Middle frontal gyrus (tissue), 1 donor: ENCODE results near the gene DUSP6.

Source experiments
- DNase-seq: peaks from one replicate; pipeline ENCODE4 v3.0.0-alpha.2; 2015; ENCODE audit warnings: low spot score; ENCODE audit errors: extremely low spot score

Gene DUSP6

DNA sequence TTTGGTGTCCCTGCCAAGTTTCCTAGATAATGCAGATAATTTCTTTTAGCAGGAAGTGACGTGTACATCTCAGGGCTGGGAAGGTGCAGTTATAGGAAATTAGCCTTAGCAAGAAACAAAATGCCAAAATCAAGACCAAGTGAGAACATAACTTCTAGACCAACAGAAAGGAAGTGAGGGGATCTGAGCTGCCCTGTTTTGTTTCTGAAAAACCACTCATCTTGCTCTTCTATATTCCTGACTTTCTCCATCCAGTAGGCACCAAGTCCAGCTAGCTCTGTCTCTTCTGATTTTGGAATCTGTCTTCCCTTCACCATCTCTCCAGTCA is 23.9 kb upstream of the DUSP6 start:
- DNase-seq, result no peak

GRCh38 chr12:89373763-89374572 is 21.7 kb upstream of the DUSP6 start:
- no peak for DNase-seq

- DNase-seq, result no peak
These were observed 20.5 kb upstream of the DUSP6 start for GRCh38 chr12:89372584-89373370.

- no peak for DNase-seq
These were observed 18.5 kb upstream of the DUSP6 start for GRCh38 chr12:89370850-89371249.

- no peak for DNase-seq
These were observed 18.1 kb upstream of the DUSP6 start for GRCh38 chr12:89370421-89370831.

DNA sequence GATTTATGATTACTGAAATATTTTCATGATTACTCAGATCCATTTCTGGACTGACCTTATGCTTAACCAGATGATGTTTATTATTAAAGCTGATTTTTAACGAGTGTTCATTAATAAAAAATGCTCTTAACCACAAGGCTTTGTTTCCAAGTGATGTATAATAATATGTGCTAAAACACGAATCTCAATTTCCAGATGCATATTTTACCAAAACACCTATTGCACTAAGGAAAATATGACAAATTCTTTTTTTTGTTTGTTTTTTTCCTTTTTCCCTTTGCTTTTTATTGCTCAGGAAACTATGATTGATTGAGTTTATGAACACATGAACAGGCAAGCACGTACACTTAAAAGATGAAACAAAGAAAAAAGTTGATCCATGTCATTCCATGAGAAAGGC is 16.9 kb upstream of the DUSP6 start:
- DNase-seq, result no peak

GRCh38 chr12:89368391-89368790 is 16.1 kb upstream of the DUSP6 start:
- DNase-seq, result no peak

DNA sequence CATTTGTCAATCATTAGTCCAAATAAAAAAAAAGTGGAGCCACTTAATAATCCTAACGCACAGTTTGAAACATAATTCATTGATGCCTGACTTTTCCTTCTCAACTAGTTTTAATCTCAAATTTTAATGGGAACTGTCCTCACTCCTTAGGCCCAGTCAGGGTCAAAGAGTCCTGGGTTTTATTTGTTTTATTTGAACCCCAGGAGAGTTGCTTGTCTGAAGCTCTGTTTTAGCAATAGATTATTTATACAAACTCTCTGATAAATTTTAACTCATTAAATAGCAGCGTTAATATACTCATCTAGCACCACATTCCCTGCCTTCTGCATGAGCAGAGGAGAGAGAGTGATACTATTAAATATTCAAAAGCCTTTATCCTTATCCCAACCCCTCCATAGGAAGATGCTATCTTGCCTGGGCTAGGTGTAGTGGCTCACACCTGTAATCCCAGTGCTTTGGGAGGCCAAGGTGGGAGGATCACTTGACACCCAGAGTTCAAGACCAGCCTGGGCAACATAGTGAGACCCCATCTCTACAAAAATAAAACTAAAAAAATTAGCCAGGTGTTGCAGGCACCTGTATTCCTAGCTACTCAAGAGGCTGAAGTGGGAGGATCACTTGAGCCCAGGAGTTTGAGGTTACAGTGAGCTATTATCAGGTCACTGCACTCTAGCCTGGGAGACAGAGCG is 14.5 kb upstream of the DUSP6 start:
- no peak for DNase-seq

DNA sequence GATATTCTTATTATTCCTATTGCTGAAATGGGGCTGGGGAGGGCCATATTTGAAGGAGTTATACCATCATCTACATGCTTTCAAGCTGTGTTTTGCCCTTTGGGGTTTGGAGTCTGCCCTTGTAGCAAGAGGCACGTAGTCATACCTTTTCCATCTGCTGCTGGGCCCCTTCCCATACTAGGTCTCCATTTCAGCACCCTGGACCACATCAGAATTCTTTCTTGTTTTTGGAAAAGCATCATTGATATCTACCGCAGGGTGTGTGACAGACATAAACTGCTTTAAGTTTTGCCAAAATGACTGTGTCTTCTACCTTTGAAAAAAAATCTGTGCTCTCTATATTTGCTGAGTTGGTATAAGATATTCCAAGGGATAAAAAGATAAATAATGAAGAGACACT is 12.3 kb upstream of the DUSP6 start:
- DNase-seq, result no peak

DNA sequence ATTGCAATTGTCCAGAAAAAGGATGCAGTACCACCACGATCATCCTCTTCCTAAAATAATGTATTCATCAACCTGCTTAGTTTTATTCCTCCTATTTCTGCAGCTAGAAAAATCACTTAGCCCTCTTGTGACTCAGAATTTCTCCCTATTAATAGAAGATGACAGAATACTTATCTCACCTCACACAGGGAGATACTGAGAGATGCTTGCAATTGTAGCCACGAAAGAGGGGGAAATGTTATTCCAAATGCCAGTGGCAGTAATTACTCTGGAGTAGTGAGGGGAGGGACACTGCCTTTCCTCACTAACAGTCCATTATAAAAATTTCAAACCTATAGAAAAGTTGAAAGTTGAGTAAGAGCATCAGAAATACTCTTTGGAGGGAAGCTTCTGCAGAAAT is 11.8 kb upstream of the DUSP6 start:
- DNase-seq, result no peak

GRCh38 chr12:89363582-89363981 is 11.3 kb upstream of the DUSP6 start:
- DNase-seq, result no peak

DNA sequence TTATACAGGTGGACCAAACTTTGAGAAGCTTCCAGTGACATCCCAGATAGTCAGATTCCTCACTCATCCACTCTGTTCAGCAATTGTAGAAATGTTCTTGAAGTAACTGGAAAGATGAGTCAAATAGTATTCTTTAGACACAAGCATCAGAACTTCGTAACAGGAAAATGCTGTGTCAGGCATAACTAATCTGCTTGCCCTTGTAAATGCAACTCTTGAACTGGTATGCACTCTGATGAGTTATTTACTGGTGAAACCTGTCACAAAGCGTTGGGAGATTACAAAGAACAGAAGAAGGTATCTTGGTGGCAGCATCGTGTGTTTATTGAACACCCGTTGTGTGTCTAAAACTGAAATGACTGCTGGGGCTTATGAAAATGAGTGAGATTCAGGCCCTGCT is 10.8 kb upstream of the DUSP6 start:
- DNase-seq, result no peak

- DNase-seq, result no peak
These were observed 7.3 kb upstream of the DUSP6 start for GRCh38 chr12:89359615-89360014.

DNA sequence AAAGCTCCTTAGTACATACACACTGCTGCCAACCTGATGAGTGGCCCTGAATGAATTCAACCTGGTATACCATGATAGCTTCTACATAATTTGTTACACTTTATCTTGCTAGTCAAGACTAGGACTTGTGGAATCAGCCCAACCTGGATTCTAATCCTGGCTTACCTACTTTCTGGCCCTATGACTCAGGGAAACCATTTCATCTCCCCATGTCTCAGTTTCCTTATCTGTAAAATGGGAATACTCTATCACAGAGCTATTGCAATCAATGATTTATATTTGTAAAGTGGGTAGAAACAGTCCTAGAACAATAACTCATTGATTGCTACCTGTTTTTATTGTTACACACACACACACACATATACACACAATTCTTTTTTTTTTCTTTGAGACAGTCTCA is 6.5 kb upstream of the DUSP6 start:
- no peak for DNase-seq

- no peak for DNase-seq
These were observed 5.0 kb upstream of the DUSP6 start for GRCh38 chr12:89357297-89357730.

GRCh38 chr12:89356069-89356665 is 3.9 kb upstream of the DUSP6 start:
- no peak for DNase-seq

- no peak for DNase-seq
These were observed 3.2 kb upstream of the DUSP6 start for GRCh38 chr12:89355243-89356068.

DNA sequence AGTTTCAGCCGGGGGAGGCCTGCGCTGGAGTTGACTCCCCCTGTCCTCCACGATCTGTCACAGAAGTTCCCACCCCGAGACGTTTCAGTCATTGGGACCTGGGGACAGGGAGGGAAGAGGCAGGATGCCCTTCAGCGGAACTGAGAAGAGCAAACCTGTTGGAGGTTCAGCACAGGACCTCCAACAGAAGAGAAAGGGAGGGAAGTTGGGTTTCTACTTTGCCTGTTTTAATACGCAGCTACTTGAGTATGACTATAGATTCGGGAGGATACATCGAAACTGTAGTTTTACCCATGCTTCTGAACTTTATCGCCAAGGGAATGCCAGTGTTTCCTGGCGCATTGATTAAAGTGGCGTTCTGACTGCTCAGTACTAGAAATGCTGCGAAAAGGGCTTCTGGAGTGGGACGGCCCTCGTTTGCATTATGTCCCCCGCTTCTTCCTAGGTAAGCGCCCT is 2.3 kb upstream of the DUSP6 start:
- no peak for DNase-seq

- no peak for DNase-seq
These were observed 1.7 kb upstream of the DUSP6 start for GRCh38 chr12:89353823-89354611.

DNA sequence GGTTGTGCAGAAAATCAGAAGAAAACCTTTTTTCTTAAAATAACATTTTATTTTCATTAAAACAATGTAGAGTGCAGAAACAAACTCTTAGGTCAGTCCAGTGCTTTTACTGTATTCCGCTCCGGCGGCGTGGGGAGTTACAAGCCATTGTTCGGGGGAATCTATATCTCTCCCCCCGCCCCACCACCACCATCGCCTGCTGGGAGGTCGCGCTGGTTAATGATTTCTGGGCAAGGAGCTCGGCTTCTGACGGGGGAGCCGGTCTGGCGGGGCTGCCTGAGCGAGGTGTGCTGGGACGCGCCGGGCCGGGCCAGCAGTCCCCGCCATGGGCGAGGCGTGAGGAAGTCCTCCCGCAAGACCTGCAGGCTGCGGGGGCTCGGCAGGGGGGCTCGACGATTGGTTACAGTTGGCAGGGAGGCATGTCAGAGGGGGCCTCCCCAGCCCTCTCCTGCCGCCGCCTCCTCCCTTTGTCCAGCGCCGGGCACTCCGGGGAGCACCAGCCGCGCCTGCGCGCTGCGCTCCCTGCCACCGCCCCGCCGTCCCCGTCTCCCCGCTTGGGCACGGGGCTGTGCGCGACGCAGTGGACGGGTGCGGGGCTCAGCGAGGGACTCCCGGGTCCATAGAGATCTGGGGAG is 1.0 kb upstream of the DUSP6 start:
- no peak for DNase-seq
